Glutamatergic neuron (in vitro differentiated cells): ENCODE results near the gene IGSF3. TPM values are rescaled to one million over a fixed set of nuclear protein-coding genes. Genes with fewer than 3 reads are reported as not detected.

Source experiments
- DNase-seq: peaks from one replicate; pipeline ENCODE4 v3.0.0; 2022
- H3K27ac Mint-ChIP-seq: one replicate; pipeline ENCODE4 v1.8.0; 2020; ENCODE audit warnings: mild to moderate bottlenecking, mixed read lengths, inconsistent platforms; ENCODE audit not compliant: unreplicated experiment
- H3K27me3 Mint-ChIP-seq: one replicate; pipeline ENCODE4 v1.8.0; 2020; ENCODE audit warnings: mild to moderate bottlenecking, moderate library complexity, mixed read lengths, inconsistent platforms; ENCODE audit not compliant: unreplicated experiment
- H3K36me3 Mint-ChIP-seq: one replicate; pipeline ENCODE4 v1.8.0; 2020; ENCODE audit warnings: mild to moderate bottlenecking, mixed read lengths, inconsistent platforms; ENCODE audit not compliant: unreplicated experiment
- H3K4me1 Mint-ChIP-seq: one replicate; pipeline ENCODE4 v1.8.0; 2020; ENCODE audit warnings: mild to moderate bottlenecking, low read depth, mixed read lengths, inconsistent platforms; ENCODE audit not compliant: unreplicated experiment
- H3K4me3 Mint-ChIP-seq: one replicate; pipeline ENCODE4 v1.8.0; 2020; ENCODE audit warnings: mild to moderate bottlenecking, mixed read lengths, inconsistent platforms; ENCODE audit not compliant: unreplicated experiment
- H3K9me3 Mint-ChIP-seq: one replicate; pipeline ENCODE4 v1.8.0; 2020; ENCODE audit warnings: mild to moderate bottlenecking, moderate library complexity, mixed read lengths, inconsistent platforms; ENCODE audit not compliant: unreplicated experiment
- CTCF ChIP-seq: fragments of 200-600 bp; sonication (generic); IDR thresholded peaks from one replicate; pipeline ENCODE4 v1.5.0; 2021; ENCODE audit not compliant: partially characterized antibody, unreplicated experiment
- total RNA-seq: library from RNA; stranded (reverse); fragmentation: NEBNext Ultra II Directional; extraction: Animal tissue kit (Norgen Biotek cat#: 25700); gene quantifications from one replicate; pipeline ENCODE4 v1.2.1, GENCODE V29; 2021; ENCODE audit not compliant: unreplicated experiment

Gene IGSF3
- total RNA-seq, 1 donor from 2014 or later, result 110 TPM

GRCh38 chr1:116546354-116546977 lies 121.1 kb downstream of the IGSF3 start:
- Mint-ChIP-seq H3K9me3 (peaks cover 2% of the 10 kb centered on the region), H3K27ac (no peak overlapping the region), H3K36me3 (peaks cover 7% of the 10 kb centered on the region), H3K4me1 (no peaks in the 10 kb centered on the region), H3K27me3 (no peaks in the 10 kb centered on the region), H3K4me3 (no peak overlapping the region)
- no peak for TF ChIP-seq CTCF
- no peak for DNase-seq

GRCh38 chr1:116545359-116545705 lies 122.2 kb downstream of the IGSF3 start:
- peaks cover 2% of the 10 kb centered on the region for H3K4me1 Mint-ChIP-seq
- H3K4me3 Mint-ChIP-seq, result no peak overlapping the region
- peaks cover 2% of the 10 kb centered on the region for H3K9me3 Mint-ChIP-seq
- no peak for DNase-seq
- H3K36me3 Mint-ChIP-seq, result peaks cover 10% of the 10 kb centered on the region
- no peak for TF ChIP-seq CTCF
- H3K27ac Mint-ChIP-seq, result no peak overlapping the region
- no peaks in the 10 kb centered on the region for H3K27me3 Mint-ChIP-seq

GRCh38 chr1:116544588-116545358 lies 122.8 kb downstream of the IGSF3 start:
- Mint-ChIP-seq H3K27me3 (no peaks in the 10 kb centered on the region), H3K4me1 (peaks cover 3% of the 10 kb centered on the region), H3K36me3 (peaks cover 10% of the 10 kb centered on the region), H3K9me3 (peaks cover 2% of the 10 kb centered on the region), H3K4me3 (no peak overlapping the region), H3K27ac (no peak overlapping the region)
- no peak for DNase-seq
- TF ChIP-seq CTCF, result no peak

GRCh38 chr1:116540088-116540487 lies 127.4 kb downstream of the IGSF3 start:
- no peak for DNase-seq
- Mint-ChIP-seq H3K4me1 (peaks cover 26% of the 10 kb centered on the region), H3K27me3 (peaks cover 3% of the 10 kb centered on the region), H3K36me3 (peaks cover 13% of the 10 kb centered on the region), H3K4me3 (no peak overlapping the region), H3K9me3 (peaks cover 7% of the 10 kb centered on the region), H3K27ac (no peak overlapping the region)
- no peak for TF ChIP-seq CTCF

GRCh38 chr1:116538544-116538943 lies 129.0 kb downstream of the IGSF3 start:
- no peak overlapping the region for H3K4me3 Mint-ChIP-seq
- H3K4me1 Mint-ChIP-seq, result peaks cover 26% of the 10 kb centered on the region
- peaks cover 23% of the 10 kb centered on the region for H3K36me3 Mint-ChIP-seq
- no peak for DNase-seq
- TF ChIP-seq CTCF, result no peak
- H3K27ac Mint-ChIP-seq, result peak overlapping the region; percentile 67
- peaks cover 3% of the 10 kb centered on the region for H3K27me3 Mint-ChIP-seq
- peaks cover 10% of the 10 kb centered on the region for H3K9me3 Mint-ChIP-seq
